HEK293 (cell line): Measurements from ENCODE around the gene MICAL3.

Experiments
- CTCF ChIA-PET: fragments of 350-600 bp; formaldehyde crosslinking; extraction: SDS; loops from one replicate; lab custom pipeline; 2021; ENCODE audit warnings: antibody characterized with exemption; lab: Yijun Ruan, JAX
- POLR2A ChIA-PET: fragments of 300-600 bp; formaldehyde crosslinking; extraction: SDS; loops from one replicate; lab custom pipeline; 2020; ENCODE audit warnings: antibody characterized with exemption, inconsistent platforms; lab: Yijun Ruan, JAX
- H3K27ac ChIP-seq: fragments of 200-500 bp; sonication (Bioruptor generic); 2 replicates; pipeline ENCODE4 v1.5.1; 2014; ENCODE audit warnings: low read depth, low read length, control low read depth, inconsistent platforms; ENCODE audit errors: extremely low read depth
- H3K36me3 ChIP-seq, 2 experiments: fragments of 200-500 bp in 1 of 2; sonication (Bioruptor generic) in 1 of 2; 1 replicate in 1 of 2; 2 replicates in 1 of 2; pipeline ENCODE4 v1.5.1; 2014 to 2017; ENCODE audit warnings: inconsistent platforms in 2 of 2, low read length in 2 of 2; ENCODE audit not compliant: control insufficient read depth in 2 of 2, insufficient read depth in 1 of 2
- H3K4me1 ChIP-seq: fragments of 200-500 bp; sonication (Bioruptor generic); 2 replicates; pipeline ENCODE4 v1.5.1; 2014; ENCODE audit warnings: mild to moderate bottlenecking, low read length, inconsistent platforms; ENCODE audit not compliant: control insufficient read depth, insufficient read depth
- H3K4me3 ChIP-seq: 2 replicates; pipeline ENCODE4 v1.5.1; 2011; ENCODE audit warnings: low read depth, mild to moderate bottlenecking, control low read depth, low read length, moderate library complexity
- H3K9me3 ChIP-seq: fragments of 200-500 bp; sonication (Bioruptor generic); 2 replicates; pipeline ENCODE4 v1.5.1; 2014; ENCODE audit warnings: low read depth, low read length, inconsistent platforms; ENCODE audit not compliant: control insufficient read depth, insufficient read depth
- MZF1 ChIP-seq: fragments of 450-650 bp; formaldehyde crosslinking; IDR thresholded peaks from 2 replicates; pipeline ENCODE4 v1.5.1; 2017; ENCODE audit warnings: missing biosample characterization, missing genetic modification characterization, borderline replicate concordance
- PRDM1 ChIP-seq: fragments of 450-650 bp; formaldehyde crosslinking; IDR thresholded peaks from 2 replicates; pipeline ENCODE4; 2016; ENCODE audit warnings: missing biosample characterization, missing genetic modification characterization
- SALL2 ChIP-seq: fragments of 450-650 bp; formaldehyde crosslinking; IDR thresholded peaks from 2 replicates; pipeline ENCODE4 v1.5.0; 2017; ENCODE audit warnings: missing biosample characterization, mild to moderate bottlenecking, missing genetic modification characterization, borderline replicate concordance
- SP7 ChIP-seq: fragments of 450-650 bp; formaldehyde crosslinking; IDR thresholded peaks from 2 replicates; pipeline ENCODE4 v1.5.1; 2016; ENCODE audit warnings: missing biosample characterization, missing genetic modification characterization
- ZNF114 ChIP-seq: fragments of 450-650 bp; formaldehyde crosslinking; IDR thresholded peaks from 2 replicates; pipeline ENCODE4 v1.5.0; 2017; ENCODE audit warnings: missing biosample characterization, missing genetic modification characterization
- ZNF133 ChIP-seq: fragments of 450-650 bp; formaldehyde crosslinking; IDR thresholded peaks from 2 replicates; pipeline ENCODE4 v1.5.1; 2016; ENCODE audit warnings: missing biosample characterization, missing genetic modification characterization
- ZNF140 ChIP-seq: fragments of 450-650 bp; formaldehyde crosslinking; IDR thresholded peaks from 2 replicates; pipeline ENCODE4 v1.5.1; 2016; ENCODE audit warnings: missing biosample characterization, missing genetic modification characterization
- ZNF19 ChIP-seq: fragments of 450-650 bp; formaldehyde crosslinking; IDR thresholded peaks from 2 replicates; pipeline ENCODE4; 2016; ENCODE audit warnings: missing biosample characterization, missing genetic modification characterization, low read depth
- ZNF501 ChIP-seq: fragments of 450-650 bp; formaldehyde crosslinking; IDR thresholded peaks from 2 replicates; pipeline ENCODE4 v1.5.1; 2016; ENCODE audit warnings: missing biosample characterization, missing genetic modification characterization
- ZNF560 ChIP-seq: fragments of 450-650 bp; formaldehyde crosslinking; IDR thresholded peaks from 2 replicates; pipeline ENCODE4 v1.5.1; 2017; ENCODE audit warnings: missing biosample characterization, missing genetic modification characterization, borderline replicate concordance
- ZNF600 ChIP-seq: fragments of 450-650 bp; formaldehyde crosslinking; IDR thresholded peaks from 2 replicates; pipeline ENCODE4 v1.5.1; 2016; ENCODE audit warnings: missing biosample characterization, missing genetic modification characterization
- ZNF777 ChIP-seq: fragments of 450-650 bp; formaldehyde crosslinking; IDR thresholded peaks from 2 replicates; pipeline ENCODE4 v1.5.1; 2017; ENCODE audit warnings: missing biosample characterization, missing genetic modification characterization, borderline replicate concordance
- TF ChIP-seq, protein P1 (sequence below): fragments of 450-650 bp; formaldehyde crosslinking; IDR thresholded peaks from 2 replicates; pipeline ENCODE4 v1.5.1; 2017; ENCODE audit warnings: missing biosample characterization, missing genetic modification characterization
- TF ChIP-seq, protein P2 (sequence below): fragments of 450-650 bp; formaldehyde crosslinking; IDR thresholded peaks from 2 replicates; pipeline ENCODE4 v1.5.1; 2017; ENCODE audit warnings: missing biosample characterization, missing genetic modification characterization
- TF ChIP-seq, protein P3 (sequence below): fragments of 450-650 bp; formaldehyde crosslinking; IDR thresholded peaks from 2 replicates; pipeline ENCODE4 v1.5.1; 2016; ENCODE audit warnings: missing biosample characterization, missing genetic modification characterization
- TF ChIP-seq, protein P4 (sequence below): fragments of 450-650 bp; formaldehyde crosslinking; IDR thresholded peaks from 2 replicates; pipeline ENCODE4 v1.5.1; 2016; ENCODE audit warnings: missing biosample characterization, missing genetic modification characterization
- TF ChIP-seq, protein P5 (sequence below): fragments of 450-650 bp; formaldehyde crosslinking; IDR thresholded peaks from 2 replicates; pipeline ENCODE4 v1.5.1; 2016; ENCODE audit warnings: missing biosample characterization, missing genetic modification characterization

The MICAL3 gene

DNA sequence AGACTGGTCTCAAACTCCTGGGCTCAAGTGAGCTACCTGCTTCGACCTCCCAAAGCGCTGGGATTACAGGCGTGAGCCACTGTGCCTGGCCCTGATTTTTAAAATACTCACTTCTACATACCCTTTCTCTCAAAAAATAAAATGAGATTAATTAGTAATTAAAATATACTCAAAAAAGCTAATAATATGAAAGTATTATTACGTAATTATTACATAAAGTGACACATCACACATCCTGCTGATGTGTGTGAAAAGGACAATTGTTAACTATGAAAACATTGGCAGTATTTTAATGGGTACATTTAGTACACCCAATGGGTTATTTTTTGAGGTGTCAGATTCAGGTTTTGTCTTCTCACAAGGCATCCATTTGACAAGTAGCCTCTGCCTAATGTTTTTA is 21.4 kb upstream of the MICAL3 start:
- POLR2A ChIA-PET: no interaction called here
- Histone ChIP-seq H3K9me3 (no peaks in the 10 kb centered on the region), H3K4me3 (no peak overlapping the region), H3K27ac (no peak overlapping the region)
- TF ChIP-seq ZNF501 (tag by site-specific recombination) (no peak), ZNF114 (no peak), SALL2 (tag by site-specific recombination) (no peak), MZF1 (tag by site-specific recombination) (no peak), ZNF600 (tag by site-specific recombination) (no peak), ZNF19 (no peak), ZNF140 (no peak), SP7 (no peak), ZNF133 (tag by site-specific recombination) (no peak), ZNF777 (tag by site-specific recombination) (no peak), PRDM1 (tag by site-specific recombination) (no peak)
- TF ChIP-seq, protein P1, sequence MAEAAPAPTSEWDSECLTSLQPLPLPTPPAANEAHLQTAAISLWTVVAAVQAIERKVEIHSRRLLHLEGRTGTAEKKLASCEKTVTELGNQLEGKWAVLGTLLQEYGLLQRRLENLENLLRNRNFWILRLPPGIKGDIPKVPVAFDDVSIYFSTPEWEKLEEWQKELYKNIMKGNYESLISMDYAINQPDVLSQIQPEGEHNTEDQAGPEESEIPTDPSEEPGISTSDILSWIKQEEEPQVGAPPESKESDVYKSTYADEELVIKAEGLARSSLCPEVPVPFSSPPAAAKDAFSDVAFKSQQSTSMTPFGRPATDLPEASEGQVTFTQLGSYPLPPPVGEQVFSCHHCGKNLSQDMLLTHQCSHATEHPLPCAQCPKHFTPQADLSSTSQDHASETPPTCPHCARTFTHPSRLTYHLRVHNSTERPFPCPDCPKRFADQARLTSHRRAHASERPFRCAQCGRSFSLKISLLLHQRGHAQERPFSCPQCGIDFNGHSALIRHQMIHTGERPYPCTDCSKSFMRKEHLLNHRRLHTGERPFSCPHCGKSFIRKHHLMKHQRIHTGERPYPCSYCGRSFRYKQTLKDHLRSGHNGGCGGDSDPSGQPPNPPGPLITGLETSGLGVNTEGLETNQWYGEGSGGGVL (tag by site-specific recombination): no peak
- TF ChIP-seq, protein P2, sequence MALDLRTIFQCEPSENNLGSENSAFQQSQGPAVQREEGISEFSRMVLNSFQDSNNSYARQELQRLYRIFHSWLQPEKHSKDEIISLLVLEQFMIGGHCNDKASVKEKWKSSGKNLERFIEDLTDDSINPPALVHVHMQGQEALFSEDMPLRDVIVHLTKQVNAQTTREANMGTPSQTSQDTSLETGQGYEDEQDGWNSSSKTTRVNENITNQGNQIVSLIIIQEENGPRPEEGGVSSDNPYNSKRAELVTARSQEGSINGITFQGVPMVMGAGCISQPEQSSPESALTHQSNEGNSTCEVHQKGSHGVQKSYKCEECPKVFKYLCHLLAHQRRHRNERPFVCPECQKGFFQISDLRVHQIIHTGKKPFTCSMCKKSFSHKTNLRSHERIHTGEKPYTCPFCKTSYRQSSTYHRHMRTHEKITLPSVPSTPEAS (tag by site-specific recombination): no peak
- TF ChIP-seq, protein P3, sequence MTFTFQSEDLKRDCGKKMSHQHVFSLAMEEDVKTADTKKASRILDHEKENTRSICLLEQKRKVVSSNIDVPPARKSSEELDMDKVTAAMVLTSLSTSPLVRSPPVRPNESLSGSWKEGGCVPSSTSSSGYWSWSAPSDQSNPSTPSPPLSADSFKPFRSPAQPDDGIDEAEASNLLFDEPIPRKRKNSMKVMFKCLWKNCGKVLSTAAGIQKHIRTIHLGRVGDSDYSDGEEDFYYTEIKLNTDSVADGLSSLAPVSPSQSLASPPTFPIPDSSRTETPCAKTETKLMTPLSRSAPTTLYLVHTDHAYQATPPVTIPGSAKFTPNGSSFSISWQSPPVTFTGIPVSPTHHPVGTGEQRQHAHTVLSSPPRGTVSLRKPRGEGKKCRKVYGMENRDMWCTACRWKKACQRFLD: no peak
- TF ChIP-seq, protein P4, sequence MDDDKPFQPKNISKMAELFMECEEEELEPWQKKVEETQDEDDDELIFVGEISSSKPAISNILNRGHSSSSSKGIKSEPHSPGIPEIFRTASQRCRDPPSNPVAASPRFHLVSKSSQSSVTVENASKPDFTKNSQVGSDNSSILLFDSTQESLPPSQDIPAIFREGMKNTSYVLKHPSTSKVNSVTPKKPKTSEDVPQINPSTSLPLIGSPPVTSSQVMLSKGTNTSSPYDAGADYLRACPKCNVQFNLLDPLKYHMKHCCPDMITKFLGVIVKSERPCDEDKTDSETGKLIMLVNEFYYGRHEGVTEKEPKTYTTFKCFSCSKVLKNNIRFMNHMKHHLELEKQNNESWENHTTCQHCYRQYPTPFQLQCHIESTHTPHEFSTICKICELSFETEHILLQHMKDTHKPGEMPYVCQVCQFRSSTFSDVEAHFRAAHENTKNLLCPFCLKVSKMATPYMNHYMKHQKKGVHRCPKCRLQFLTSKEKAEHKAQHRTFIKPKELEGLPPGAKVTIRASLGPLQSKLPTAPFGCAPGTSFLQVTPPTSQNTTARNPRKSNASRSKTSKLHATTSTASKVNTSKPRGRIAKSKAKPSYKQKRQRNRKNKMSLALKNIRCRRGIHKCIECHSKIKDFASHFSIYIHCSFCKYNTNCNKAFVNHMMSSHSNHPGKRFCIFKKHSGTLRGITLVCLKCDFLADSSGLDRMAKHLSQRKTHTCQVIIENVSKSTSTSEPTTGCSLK (tag by site-specific recombination): no peak
- TF ChIP-seq, all 188 proteins: peak for 0
- Histone ChIP-seq H3K36me3 (no peaks in the 10 kb centered on the region), H3K4me1 (no peaks in the 10 kb centered on the region)
- CTCF ChIA-PET: interaction anchor here (1.1 kb wide), 1 partner anchor 12 kb away, joined by 4 read pairs; no protein-coding TSS in a partner anchor

DNA sequence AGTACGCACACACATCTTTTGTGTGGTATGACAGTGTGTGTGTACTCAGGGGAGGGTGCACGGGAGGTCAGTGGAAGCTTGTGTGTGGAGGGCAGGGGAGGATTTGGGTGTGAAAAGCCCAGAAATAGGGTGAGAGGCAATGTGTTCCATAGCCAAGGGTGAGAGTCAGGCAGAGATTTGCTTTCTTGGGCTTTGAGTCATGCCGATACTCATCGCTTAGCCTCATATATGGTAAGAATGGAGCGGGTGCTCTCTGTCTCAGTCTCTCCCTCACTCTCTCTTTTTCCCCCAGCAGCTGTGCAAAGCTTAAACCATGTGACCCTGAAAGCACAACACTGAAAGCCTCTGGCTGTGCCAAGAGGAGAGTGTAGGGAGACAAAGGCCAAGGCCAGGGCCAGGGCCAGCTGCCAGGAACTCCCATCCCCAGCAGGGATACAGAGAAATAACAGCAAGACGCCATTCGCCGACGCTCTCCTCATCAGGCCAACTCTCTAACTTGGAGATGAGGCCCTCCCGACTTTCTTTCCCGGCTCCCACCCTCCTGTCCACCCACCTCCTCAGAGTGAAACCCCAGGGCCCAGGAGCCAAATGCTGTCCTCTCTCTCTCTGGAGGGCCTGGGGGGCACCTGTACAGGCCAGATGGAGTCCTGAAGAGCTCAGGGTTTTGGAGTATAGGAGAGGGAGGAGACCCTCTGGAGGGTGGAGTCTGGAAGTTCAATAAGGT is 20.3 kb upstream of the MICAL3 start:
- Histone ChIP-seq H3K36me3 (no peaks in the 10 kb centered on the region), H3K27ac (no peak overlapping the region), H3K4me1 (no peaks in the 10 kb centered on the region), H3K9me3 (no peaks in the 10 kb centered on the region), H3K4me3 (no peak overlapping the region)
- TF ChIP-seq, protein P5, sequence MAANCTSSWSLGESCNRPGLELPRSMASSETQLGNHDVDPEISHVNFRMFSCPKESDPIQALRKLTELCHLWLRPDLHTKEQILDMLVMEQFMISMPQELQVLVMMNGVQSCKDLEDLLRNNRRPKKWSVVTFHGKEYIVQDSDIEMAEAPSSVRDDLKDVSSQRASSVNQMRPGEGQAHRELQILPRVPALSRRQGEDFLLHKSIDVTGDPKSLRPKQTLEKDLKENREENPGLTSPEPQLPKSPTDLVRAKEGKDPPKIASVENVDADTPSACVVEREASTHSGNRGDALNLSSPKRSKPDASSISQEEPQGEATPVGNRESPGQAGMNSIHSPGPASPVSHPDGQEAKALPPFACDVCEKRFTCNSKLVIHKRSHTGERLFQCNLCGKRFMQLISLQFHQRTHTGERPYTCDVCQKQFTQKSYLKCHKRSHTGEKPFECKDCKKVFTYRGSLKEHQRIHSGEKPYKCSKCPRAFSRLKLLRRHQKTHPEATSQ (tag by site-specific recombination): no peak
- no peak for TF ChIP-seq ZNF560 (tag by site-specific recombination)
- ChIA-PET POLR2A (interaction anchor here (1.2 kb wide), 1 partner anchor 9 kb away, joined by 3 read pairs; no protein-coding TSS in a partner anchor), CTCF (interaction anchor here (1.0 to 2.8 kb wide), 3 partner anchors 10 to 31 kb away, joined by 3 to 10 read pairs (median 4); partner anchors contain the start of gene MICAL3)
